Measurements from ENCODE around the gene NEBL. TPM values are rescaled to one million over a fixed set of nuclear protein-coding genes. Genes with fewer than 3 reads are reported as not detected.

Gene NEBL
- polyA plus RNA-seq, 1 experiment: not detected

DNA sequence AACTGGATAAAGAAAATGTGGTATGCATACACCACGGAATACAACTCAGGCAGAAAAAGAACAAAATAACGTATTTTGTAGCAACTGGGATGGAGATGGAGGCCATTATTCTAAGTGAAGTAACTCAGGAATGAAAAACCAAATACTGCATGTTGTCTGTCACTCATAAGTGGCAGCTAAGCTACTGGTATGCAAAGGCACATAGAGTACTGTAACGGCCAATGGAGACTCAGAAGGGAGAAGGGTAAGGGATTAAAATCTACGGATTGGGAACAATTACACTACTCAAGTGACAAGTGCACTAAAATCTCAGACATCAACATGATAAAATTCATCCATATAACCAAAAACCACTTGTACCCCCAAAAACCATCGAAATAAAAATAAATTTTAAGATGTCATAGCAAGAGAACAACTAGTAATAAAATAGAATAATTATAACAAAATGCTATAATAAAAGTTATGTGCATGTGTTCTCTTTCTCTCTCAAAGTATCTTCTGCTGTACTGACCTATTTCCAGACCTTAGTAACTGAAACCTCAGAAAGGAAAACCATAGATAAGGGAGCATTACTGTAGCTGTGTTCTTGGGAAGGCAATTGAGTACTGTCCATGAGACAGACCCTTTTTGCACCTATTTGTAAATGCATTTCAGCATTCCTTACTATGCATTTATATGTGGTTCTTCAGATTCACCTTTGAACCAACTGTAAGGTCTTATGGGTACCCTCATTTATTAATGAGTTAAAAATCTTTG lies 6.7 kb upstream of the NEBL start:
- TF ChIP-seq, protein P1, sequence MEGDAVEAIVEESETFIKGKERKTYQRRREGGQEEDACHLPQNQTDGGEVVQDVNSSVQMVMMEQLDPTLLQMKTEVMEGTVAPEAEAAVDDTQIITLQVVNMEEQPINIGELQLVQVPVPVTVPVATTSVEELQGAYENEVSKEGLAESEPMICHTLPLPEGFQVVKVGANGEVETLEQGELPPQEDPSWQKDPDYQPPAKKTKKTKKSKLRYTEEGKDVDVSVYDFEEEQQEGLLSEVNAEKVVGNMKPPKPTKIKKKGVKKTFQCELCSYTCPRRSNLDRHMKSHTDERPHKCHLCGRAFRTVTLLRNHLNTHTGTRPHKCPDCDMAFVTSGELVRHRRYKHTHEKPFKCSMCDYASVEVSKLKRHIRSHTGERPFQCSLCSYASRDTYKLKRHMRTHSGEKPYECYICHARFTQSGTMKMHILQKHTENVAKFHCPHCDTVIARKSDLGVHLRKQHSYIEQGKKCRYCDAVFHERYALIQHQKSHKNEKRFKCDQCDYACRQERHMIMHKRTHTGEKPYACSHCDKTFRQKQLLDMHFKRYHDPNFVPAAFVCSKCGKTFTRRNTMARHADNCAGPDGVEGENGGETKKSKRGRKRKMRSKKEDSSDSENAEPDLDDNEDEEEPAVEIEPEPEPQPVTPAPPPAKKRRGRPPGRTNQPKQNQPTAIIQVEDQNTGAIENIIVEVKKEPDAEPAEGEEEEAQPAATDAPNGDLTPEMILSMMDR (IDR thresholded peaks at IDR 0.05; ENCODE audit: insufficient read depth, low read depth, low read length): no peak
- DNase-seq (ENCODE audit: low read depth): no peak
- no peaks in the 10 kb centered on the region for H3K36me3 ChIP-seq (ENCODE audit: control insufficient read depth, insufficient read depth, low read length)
- no peaks in the 10 kb centered on the region for H3K27me3 ChIP-seq (ENCODE audit: control insufficient read depth, insufficient read depth, low read length)
- POLR2A ChIA-PET: no interaction called here
- H3K4me3 ChIP-seq (ENCODE audit: low read depth, low read length): no peak overlapping the region
- CTCF ChIA-PET: no interaction called here

DNA sequence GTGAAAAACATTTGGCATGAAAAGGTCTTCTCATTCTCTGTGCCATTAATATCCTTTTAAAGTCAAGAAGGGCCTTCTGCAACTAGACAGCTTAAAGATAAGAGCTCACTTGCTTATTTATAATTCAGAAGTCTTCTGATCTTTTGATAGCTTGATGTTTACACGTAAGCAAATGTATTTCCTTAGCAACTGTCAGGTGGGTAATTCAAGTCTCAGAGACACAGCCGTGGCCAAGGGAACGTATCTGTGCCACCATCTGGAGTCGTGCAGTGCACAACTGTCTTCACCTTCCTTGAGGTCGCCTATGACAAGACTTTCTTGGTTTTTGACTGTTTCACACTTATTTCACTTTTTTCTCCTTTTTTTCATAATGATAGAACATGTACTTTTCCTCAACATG lies 4.0 kb upstream of the NEBL start:
- Histone ChIP-seq H3K27me3 (ENCODE audit: control insufficient read depth, insufficient read depth, low read length) (no peaks in the 10 kb centered on the region), H3K36me3 (ENCODE audit: control insufficient read depth, insufficient read depth, low read length) (no peaks in the 10 kb centered on the region), H3K4me3 (ENCODE audit: low read depth, low read length) (no peak overlapping the region)
- TF ChIP-seq, protein P1 (IDR thresholded peaks at IDR 0.05; ENCODE audit: insufficient read depth, low read depth, low read length): no peak
- ChIA-PET POLR2A (no interaction called here), CTCF (no interaction called here)
- no peak for DNase-seq (ENCODE audit: low read depth)

DNA sequence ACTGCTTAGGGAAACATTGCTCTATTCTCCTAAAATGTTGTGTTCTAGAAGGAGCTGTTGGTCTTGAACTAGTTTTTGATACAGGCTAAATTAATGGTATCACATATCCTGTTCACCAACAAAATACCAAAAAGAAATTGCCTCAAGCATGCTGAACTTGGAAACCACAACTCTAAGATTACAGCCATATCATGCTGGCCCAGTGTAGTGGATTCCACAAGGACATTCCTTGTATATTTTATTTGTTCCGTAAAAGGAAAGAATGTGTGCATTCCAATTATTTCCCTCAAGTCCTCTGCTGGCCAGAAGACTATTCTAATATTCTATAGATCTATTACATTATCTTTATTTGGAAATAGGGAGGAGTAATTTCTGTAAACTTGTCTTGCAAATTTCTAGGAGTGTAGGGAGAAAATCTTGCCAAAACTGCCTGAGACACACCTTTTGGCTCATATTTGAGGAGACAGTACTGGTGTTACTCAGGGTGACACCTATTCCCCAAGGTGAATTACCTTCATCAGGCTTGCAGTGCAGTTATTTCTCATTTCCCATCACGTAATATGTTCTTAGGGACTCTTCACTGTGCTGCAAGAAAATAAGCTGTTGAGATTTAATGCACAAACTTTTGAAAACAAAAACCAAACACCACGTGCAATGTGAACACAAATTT lies 1.9 kb upstream of the NEBL start:
- ChIA-PET CTCF (no interaction called here), POLR2A (no interaction called here)
- Histone ChIP-seq H3K27me3 (ENCODE audit: control insufficient read depth, insufficient read depth, low read length) (no peaks in the 10 kb centered on the region), H3K4me3 (ENCODE audit: low read depth, low read length) (no peak overlapping the region), H3K36me3 (ENCODE audit: control insufficient read depth, insufficient read depth, low read length) (no peaks in the 10 kb centered on the region)
- TF ChIP-seq, protein P1 (IDR thresholded peaks at IDR 0.05; ENCODE audit: insufficient read depth, low read depth, low read length): no peak
- DNase-seq (ENCODE audit: low read depth): no peak

DNA sequence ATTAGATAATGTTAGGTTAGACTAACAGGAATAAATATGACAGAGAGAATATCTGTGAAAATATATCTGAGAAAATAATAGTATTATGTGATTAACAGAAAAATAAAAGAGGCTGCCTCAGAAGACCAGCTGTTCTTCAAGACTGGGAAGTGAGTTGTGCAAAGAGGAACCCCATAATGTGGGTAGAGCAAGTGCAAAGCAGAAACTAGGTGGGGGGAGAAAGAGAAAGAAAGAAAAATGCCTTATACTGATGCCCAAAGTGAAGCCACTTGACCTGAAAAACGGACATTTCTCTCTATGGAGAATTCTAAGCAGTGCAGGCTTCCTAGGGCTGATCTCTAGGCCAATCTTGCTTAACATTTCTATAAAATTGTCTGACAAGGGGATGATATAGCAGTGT lies 3.8 kb downstream of the NEBL start:
- Histone ChIP-seq H3K4me3 (ENCODE audit: low read depth, low read length) (no peak overlapping the region), H3K36me3 (ENCODE audit: control insufficient read depth, insufficient read depth, low read length) (no peaks in the 10 kb centered on the region), H3K27me3 (ENCODE audit: control insufficient read depth, insufficient read depth, low read length) (no peaks in the 10 kb centered on the region)
- TF ChIP-seq, protein P1 (IDR thresholded peaks at IDR 0.05; ENCODE audit: insufficient read depth, low read depth, low read length): no peak
- no peak for DNase-seq (ENCODE audit: low read depth)
- ChIA-PET POLR2A (no interaction called here), CTCF (no interaction called here)

DNA sequence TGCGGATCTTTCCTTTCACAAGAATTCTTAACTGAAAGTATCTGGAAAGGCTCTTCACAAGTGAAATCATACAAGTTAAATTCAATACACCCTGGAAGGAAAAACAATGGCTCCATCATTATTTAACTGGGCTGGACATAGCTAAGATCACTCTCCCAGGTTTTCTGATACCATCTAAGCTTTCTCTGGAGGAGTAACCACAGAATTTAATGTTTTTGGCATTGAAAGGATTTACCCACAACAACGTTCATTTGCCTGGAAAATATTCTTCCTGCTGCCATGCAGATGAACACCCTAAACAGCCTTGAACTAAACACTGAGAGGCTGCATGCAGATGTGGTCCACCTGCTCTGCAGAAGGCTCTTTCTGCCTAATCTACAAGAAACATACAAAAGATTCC lies 4.3 kb downstream of the NEBL start:
- DNase-seq (ENCODE audit: low read depth): no peak
- no peak overlapping the region for H3K4me3 ChIP-seq (ENCODE audit: low read depth, low read length)
- H3K27me3 ChIP-seq (ENCODE audit: control insufficient read depth, insufficient read depth, low read length): no peaks in the 10 kb centered on the region
- ChIA-PET CTCF (no interaction called here), POLR2A (no interaction called here)
- no peaks in the 10 kb centered on the region for H3K36me3 ChIP-seq (ENCODE audit: control insufficient read depth, insufficient read depth, low read length)
- TF ChIP-seq, protein P1 (IDR thresholded peaks at IDR 0.05; ENCODE audit: insufficient read depth, low read depth, low read length): no peak
